ENCODE results near the gene UBE2G1.

UBE2G1 gene

DNA sequence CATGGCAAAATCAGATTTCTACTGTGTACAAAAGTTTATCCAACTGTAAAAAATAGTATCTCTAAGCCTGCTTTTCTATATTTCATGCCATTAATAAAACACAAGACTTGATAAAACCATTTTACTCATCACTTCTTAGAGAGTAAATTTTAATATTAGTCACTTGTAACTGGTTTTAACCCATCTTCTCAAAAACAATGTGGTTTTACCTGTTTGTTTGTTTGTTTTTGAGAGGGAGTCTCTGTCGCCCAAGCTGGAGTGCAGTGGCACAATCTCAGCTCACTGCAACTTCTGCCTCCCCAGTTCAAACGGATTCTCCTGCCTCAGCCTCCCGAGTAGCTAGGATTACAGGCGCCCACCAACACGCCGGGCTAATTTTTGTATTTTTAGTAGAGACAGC is 32.1 kb downstream of the UBE2G1 start:
- DNase-seq (ENCODE audit: low read depth): no peak

DNA sequence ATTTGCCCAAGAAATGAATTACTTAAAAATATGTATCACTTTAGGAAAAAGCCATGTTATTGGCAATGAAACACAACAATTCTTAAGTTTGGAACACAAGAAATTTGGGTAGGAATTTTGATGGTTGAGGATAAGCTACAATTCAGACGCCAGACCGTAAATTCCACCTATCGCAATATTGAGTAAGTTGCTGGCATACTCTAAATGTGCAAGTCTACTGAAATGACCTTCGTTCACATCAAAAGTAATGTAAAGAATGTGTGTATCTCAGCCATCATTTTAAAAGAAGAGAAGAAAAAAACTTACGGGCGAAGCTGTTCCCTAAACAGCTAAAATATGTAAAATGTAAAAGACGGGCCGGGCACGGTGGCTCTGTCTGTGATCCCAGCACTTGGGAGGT is 33.4 kb downstream of the UBE2G1 start:
- no peak for DNase-seq (ENCODE audit: low read depth)

- DNase-seq (ENCODE audit: low read depth): no peak
These were observed 34.0 kb downstream of the UBE2G1 start for GRCh38 chr17:4332296-4332970.

DNA sequence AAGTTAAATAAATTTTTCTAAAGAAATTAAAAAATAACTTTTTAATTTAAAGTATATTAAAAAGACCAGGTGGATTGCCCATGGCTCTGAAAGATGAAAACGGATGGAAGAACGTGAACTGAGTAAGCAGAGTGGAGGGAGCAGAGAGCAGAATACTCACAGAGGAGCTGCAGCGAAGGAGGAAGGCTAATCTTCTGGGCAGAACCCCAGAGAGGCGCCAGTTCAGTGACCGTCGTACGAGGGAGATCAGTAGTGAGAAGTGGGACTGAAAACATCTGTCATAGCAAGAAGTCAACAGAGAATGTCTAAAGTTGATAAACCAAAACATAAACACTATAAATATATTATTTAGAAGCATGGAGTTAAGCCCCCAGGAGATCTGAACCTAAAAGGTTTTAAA is 34.9 kb downstream of the UBE2G1 start:
- DNase-seq (ENCODE audit: low read depth): no peak

- DNase-seq (ENCODE audit: low read depth): no peak
These were observed 36.6 kb downstream of the UBE2G1 start for GRCh38 chr17:4329838-4330237.

DNA sequence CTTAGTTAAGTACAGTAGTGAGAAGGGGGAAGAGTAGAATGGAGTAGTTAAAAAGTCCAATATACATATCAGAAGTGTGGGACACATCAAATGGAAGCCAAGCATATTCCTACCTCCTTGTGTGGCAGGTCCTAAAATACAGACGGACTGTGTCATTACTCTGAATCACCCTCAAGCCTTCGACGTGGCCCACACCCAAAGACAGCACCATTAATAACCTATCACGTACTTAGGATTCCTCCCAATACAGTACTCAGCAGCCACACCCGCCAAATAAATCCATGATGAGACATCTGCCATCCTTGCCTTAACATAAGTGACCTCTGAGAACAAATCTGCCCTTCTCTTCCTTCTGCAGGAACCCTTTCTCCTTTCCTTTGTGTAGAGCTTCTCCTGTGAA is 38.9 kb downstream of the UBE2G1 start:
- no peak for DNase-seq (ENCODE audit: low read depth)

- no peak for DNase-seq (ENCODE audit: low read depth)
These were observed 39.9 kb downstream of the UBE2G1 start for GRCh38 chr17:4326608-4327007.

DNA sequence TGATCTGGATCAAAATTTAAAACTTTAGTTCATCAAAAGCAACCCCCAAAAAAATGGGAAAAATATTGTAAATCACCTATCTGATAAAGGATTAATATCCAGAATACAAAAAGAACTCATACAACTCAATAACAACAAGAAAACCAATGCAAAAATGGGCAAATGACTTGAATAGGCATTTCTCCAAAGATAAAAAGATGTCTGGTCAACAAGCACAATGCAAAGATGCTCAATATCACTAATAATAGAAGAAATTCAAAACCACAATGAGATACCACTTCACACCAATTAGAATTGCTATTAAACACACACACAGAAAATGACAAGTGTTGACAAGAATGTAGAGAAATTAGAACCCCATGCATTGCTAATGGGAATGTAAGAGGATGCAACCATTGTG is 40.4 kb downstream of the UBE2G1 start:
- DNase-seq (ENCODE audit: low read depth): no peak

DNA sequence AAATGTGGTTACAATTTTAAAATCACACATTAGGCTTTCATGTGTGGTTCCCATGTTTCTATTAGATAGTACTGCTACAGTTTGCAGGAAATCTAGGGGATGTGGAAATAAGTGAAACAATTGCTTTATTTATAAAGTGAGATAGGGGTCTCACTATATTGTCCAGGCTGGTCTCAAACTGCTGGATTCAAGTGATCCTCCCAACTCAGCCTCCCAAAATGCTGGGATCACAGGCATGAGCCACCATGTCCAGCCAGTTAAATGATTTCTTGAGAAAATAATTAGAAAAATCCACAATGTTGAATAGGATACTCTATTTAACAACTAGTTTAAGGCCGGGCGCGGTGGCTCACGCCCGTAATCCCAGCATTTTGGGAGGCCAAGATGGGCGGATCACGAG is 42.0 kb downstream of the UBE2G1 start:
- no peak for DNase-seq (ENCODE audit: low read depth)

DNA sequence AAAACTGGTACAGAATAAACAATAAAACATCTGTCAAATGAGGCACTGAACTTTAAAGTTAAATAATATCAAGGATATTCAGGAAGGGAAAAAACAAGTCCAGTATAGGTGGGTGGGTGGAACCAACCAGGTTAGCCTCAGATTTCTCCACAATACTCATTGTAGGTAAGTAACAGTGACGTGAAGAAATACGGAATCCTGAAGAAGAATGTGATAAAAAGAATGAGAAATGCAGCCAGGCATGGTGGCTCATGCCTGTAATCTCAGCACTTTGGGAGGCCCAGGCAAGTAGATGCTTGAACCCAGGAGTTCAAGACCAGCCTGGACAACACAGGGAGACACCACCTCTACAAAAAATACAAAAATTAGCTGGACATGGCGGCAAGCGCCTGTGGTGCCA is 47.3 kb downstream of the UBE2G1 start:
- DNase-seq (ENCODE audit: low read depth): no peak

DNA sequence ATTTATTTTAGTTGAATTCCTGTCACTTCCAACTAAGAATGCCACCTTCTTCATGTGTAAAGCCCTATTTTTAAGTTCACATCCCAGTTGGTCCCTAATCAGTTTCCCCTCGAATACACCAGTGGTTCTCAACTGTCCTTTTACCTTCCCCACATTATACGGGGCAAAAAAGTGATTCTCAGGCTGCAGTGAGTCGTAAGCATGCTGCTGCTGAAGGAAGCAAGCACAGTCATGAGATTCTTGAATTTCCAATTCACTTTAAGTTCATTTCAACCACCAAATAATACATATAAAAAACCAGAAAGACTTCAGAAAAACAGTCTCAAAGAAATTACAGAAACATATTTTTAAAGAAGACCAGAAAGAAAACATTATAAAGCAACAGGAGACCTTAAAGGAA is 47.9 kb downstream of the UBE2G1 start:
- DNase-seq (ENCODE audit: low read depth): no peak

DNA sequence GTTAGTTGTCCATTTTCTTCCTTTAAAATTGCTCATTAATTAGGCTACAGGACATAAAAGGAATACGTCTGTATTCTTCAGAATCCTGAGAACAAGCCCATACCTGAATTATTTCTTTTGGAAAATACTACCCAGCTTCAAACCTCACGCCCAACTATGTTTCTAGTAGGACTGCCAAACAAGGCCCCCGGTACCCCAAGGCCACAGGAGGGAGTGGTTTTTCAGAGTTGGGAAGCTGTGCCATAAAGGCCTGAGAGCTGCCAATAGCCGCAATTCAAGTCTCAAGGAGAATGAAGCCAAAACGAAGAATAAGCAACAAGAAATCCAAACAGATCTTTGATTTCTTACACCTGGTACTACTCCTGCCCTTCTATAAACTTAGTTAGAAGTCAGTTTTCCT is 48.3 kb downstream of the UBE2G1 start:
- no peak for DNase-seq (ENCODE audit: low read depth)

DNA sequence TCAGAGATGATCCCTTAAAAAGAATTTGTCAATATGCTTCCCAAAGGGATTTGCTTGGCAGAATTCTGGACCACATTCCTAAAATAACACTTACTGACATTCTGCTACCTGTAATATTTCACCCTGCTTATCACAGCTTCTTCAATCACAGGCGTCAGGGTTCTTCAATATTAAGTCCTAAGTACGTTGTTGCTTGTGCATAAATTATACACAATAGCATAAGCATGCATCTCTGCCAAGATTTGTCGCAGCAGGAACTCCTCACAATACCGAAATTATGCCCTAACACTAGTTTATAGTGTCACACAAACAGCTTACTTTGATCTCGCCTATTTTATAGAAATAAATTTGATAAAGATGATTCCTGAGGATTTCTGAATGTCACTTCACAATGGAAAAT is 48.9 kb downstream of the UBE2G1 start:
- no peak for DNase-seq (ENCODE audit: low read depth)

GRCh38 chr17:4316648-4317047 is 49.8 kb downstream of the UBE2G1 start:
- no peak for DNase-seq (ENCODE audit: low read depth)

DNA sequence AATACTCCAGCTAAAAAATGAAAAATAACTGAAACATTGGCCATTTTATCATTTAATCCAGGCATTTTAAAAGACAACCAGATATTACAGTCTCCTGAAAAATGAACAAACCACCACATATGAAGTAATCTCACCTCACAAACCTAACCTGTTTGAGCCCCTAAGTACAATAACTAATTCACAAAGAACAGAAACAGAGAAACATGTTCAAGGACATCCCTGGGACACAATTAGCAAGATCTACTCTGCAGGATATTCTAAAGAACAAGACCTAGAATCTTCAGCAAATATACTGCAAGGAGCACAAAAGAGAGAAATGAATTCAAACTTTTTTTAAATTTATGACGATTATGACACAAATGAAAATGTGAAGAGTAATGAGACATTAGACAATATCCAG is 51.9 kb downstream of the UBE2G1 start:
- DNase-seq (ENCODE audit: low read depth): no peak

DNA sequence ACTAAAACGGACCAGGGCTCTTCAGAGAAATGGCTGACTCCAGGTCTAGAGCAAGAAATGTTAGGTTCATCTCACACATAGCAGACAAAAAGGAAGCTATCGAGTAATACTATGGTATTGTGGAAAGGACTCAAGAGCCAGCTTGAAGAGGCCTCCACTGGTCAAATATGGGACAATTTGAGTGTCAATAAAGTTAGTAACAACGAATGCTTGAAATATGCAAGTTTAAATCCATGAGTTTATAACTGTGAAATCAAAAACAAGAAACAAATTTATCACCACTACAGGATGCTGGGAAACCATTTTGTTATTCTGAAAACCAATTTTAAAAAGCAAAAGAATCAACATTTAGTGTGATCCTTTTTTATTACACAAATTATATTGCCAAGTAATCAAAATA is 52.3 kb downstream of the UBE2G1 start:
- DNase-seq (ENCODE audit: low read depth): no peak

DNA sequence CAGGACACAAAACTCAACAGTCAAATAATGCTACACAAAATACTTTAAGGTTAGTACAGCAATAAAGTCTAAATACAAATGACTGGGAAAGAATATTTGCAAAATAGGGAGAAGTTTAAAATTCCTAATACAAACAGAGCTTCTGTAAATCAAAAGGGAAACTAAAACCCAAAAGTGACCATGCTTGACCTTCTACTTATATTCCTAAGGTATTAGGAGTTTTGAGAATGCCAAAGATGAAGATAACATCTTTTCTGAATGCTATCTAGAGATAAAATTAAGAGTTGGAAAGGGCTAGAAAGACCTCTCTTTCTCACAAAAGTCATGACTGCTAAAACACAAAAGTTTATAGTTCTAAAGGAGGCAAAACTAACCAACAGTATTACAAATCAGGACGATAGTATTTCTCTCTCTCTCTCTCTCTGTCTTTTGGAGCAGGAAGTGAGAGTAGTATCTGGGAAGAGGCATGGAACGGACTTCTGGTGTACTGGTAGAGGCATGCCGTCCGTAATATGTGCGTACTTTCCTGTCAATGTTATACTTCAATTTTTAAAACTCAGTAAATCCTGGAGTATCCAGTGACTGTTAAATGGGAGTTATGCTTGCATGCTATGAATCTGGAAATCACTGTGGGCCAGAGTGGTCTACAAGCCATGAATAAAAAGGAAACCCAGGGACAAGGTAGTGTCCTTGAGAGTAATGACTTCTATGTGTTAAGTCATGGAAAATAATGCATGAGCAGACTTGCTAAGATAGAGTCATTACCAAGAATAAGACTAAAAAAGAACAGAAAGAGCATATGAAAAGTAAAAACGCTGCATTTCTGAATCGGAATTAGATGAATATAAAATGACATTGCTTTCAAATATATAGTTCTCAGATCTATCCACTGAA is 53.0 kb downstream of the UBE2G1 start:
- DNase-seq (ENCODE audit: low read depth): no peak

- DNase-seq (ENCODE audit: low read depth): no peak
These were observed 56.0 kb downstream of the UBE2G1 start for GRCh38 chr17:4310354-4311060.

GRCh38 chr17:4309897-4310296 is 56.6 kb downstream of the UBE2G1 start:
- no peak for DNase-seq (ENCODE audit: low read depth)

- DNase-seq (ENCODE audit: low read depth): no peak
These were observed 59.1 kb downstream of the UBE2G1 start for GRCh38 chr17:4307179-4307930.

DNA sequence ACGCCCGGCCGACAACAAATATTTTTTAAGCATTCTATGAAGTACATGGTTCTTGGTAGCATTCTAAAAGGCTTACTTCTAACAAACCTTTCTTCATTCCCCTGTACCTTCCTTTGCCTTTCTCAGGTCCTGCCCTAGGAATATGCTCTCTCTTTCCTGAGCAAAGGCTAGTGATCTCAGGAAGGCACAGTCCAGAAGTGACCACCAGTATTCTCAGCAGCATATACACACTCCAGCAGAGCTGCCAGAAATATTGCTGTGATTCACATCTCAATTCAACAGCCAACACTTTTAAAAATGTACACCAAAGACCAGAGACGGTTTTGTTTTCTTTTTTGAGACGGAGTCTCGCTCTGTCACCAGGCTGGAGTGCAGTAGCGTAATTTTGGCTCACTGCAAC is 61.3 kb downstream of the UBE2G1 start:
- DNase-seq (ENCODE audit: low read depth): no peak

DNA sequence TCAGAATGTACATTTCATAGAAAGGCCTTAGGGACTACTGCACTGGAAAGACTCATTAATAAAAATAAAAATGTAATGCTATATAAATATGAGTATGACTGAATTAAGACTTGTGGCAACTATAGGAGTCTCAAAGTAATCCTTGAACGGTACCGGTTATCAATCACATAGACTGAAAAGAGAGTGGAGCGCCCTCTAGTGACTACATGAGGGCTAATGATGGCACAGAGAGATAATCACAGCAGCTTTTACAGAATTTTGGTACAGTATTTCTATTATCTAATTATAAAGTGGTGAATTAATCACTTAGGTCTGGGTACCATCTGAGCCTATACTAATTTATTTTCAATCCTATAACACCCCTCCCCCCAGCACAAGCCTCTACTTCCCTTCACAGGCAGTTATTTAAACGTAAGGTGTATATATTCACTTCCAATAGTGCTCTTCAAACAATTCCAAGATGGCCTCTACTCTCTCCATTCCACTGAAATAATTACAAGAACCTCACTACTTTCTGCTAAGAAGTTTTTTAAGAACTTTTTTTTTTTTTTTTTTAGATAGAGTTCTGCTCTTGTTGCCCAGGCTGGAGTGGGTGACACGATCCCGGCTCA is 62.0 kb downstream of the UBE2G1 start:
- peak; percentile 35 for DNase-seq (ENCODE audit: low read depth)

Measured in activated gamma-delta T cell treated with anti-CD3 and anti-CD28 coated beads, Interleukin-2, amount 50 U/mL, for 16 hours (primary cell).